ENCODE data around the gene KRTAP10-11.
"Not testable (repeated sequence)": the region's sequence is repeated elsewhere in the genome, so short reads cannot be mapped to it uniquely, and the experiment has no call there.

The KRTAP10-11 gene

DNA sequence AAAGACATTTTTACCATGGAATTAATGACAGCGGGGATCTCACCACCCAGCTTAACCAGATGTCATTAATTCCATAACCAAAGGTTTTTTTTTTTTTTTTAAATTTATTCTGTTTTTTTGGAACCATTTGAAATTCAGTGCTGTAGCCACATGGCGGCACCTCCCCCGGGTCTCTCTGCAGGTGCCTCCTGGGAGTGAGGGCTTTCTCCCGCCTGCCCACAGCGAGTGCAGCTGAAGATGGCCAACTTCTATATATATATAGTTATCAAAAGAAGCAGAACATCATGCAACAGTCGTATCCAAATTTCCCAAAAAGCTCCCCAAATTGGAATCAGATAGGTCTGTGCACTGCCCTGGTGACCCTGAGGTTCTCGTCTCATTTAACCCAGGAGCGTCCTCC is 30.7 kb upstream of the KRTAP10-11 start:
- DNase-seq: no peak

DNA sequence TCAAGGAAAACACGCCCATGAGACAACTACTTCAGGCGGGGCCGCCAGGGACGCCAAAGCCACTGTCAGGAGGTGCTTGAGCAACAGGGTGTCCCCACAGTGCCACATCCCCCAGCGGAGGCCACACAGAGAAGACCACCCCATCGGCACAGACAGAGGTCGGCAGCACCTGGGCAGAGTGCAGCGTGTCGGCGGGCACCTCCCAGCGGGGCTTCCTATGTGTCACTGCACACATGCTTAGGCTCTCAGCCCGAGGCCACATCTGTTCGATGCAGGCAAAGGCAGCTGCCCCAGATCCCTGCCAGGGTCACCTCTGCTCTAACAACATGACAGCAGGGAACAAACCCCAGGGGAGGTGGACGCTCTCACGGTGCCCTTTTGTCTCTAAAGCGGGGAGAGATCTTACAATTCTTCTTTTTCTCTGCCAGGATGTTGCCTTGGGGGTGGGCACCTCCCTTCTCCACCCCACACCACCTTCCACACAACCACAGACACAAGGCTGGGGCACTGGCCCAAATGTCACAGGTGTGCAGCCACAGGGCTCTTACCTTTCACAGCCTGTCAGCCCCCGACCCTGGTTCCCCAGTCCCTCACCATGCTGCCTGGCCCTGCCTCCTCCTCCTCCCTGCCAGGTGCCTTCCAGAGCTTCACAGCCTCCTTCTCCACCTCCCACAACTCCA is 30.2 kb upstream of the KRTAP10-11 start:
- DNase-seq: no peak

GRCh38 chr21:44616591-44616926 is 29.7 kb upstream of the KRTAP10-11 start:
- no peak for DNase-seq

DNA sequence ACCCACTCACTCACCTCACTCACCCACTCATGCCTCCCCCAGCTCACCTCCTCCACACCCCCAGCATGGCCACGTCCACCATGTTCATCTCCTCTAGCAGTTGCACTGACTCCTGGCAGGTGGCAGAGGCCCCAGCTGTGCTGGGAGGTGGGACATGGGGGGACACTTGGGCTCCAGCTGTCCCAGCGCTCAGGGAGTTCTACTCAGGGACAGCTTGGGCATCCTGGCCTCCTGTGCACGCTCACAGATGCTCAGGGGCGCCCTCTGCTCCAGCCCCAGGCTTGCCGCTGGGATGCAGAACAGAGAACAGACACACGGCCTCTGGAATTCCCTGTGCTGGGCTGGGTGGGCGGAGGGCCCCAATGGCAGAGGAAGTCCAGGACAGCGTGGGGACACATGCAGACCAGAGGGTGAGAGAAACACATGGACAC is 29.1 kb upstream of the KRTAP10-11 start:
- no peak for DNase-seq

DNA sequence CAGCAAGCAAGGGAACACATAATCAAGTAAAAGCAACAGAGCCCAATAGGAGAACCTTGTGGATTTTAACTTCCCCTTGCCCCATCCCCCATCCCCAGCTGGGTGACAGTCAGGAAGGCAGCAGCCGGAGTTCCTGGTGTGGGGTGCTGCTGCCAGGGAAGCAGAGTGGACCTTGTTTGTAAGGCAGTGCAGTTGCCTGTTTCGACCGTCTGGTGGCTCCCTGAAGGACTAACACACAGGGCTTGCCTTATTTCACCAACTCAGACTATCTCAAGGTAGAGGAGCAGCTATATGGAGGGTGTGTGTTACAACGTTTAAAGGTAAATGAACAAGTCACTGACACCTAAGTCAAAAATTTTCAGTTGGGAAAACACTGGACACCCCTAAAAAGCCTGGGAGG is 27.7 kb upstream of the KRTAP10-11 start:
- DNase-seq: no peak

GRCh38 chr21:44618909-44619308 is 27.3 kb upstream of the KRTAP10-11 start:
- DNase-seq: no peak

- no peak for DNase-seq
Measured at GRCh38 chr21:44619886-44620285, 26.3 kb upstream of the KRTAP10-11 start.

DNA sequence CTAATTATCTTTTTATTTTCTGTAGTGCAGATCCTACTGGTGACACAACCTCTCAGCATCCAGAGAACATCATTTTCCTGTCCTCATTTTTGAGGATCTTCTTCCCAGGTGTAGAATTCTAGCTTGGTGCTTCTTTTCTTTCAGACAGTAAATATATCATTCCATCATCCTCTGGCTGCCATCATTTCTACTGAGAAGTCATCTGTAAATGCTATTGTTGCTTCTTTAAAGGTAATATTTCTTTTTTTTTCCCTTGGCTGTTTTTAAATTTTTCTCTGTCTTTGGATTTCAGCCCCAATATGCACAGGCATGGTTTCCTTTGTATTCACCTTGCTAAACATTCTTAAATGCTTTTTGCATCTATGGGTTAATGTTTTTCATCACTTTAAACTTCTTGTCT is 22.6 kb upstream of the KRTAP10-11 start:
- no peak for DNase-seq

DNA sequence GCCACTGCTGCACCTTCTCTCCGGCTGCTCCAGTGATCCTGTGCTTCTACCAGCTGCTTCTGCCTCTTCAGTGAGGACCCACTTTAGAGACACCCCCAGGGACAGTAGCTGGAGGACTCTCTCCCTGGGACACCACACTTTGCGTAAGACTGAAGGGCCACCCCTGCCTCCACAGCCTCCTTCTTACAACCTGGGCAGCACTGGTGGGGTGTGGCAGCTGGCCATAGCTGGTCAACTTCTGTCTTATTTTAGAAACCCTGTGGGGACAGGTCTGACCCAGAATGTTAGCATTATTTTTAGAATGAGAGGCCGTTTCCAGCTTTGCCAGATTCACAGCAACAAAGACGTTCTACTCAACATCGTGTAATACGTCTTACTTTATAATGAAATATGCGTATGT is 20.5 kb upstream of the KRTAP10-11 start:
- no peak for DNase-seq

- DNase-seq: no peak
Measured at GRCh38 chr21:44626262-44626661, 20.0 kb upstream of the KRTAP10-11 start.

- DNase-seq: no peak
Measured at GRCh38 chr21:44626673-44627143, 19.5 kb upstream of the KRTAP10-11 start, which contains the start of gene KRTAP10-9. Gene KRTAP10-9 (plus strand): TSS chr21:44627093. CDS start chr21:44627172, 79 bp downstream.

GRCh38 chr21:44627181-44627822 is 18.9 kb upstream of the KRTAP10-11 start:
- DNase-seq: not testable (repeated sequence)

GRCh38 chr21:44627831-44628233 is 18.4 kb upstream of the KRTAP10-11 start:
- not testable (repeated sequence) for DNase-seq

DNA sequence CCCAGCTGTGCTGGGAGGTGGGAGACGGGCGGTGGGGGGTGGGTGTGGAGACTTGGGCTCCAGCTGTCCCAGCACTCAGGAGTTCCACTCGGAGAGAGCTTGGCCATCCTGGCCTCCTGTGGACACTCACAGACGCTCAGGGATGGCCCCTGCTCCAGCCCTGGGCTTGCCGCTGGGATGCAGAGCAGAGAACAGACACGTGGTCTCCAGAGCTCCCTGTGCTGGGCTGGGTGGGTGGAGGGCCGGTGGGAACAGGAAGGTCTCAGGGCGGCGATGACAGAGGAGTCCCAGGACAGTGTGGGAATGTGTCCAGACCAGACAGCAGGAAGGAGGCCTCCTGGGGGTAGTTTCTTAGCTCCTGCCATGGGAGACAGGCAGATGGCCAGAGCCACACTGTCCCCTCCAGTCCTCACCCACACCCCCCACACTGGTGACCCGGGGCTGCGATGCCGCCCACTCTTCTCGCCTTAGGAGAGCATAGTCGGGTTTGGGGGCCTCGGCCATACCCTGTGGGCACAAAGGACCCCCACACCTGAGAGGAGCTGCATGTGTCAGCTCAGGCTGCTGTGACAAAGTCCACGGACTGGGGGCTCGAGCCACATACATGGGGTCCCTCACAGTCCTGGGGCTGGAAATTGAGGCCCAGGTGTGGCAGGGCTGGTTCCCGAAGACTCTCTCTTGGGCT is 17.4 kb upstream of the KRTAP10-11 start:
- no peak for DNase-seq

GRCh38 chr21:44630440-44630839 is 15.8 kb upstream of the KRTAP10-11 start:
- DNase-seq: no peak

DNA sequence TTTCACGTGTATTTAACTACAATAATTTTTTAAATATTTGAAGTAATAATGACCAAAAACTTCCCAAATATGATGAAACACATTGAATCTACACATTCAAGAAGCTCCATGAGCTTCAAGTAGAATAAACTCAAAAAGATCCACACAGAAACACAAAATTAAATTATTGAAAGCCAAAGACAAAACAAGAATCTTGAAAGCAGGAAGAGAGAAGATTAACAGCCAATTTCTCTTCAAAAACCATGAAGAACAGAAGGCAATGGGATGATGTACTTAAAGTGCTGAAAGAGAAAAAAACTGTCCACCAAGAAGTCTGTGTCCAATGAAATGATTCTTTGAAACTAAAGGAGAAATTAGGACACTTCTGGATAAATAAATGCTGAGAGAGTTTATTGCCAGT is 14.1 kb upstream of the KRTAP10-11 start:
- no peak for DNase-seq

DNA sequence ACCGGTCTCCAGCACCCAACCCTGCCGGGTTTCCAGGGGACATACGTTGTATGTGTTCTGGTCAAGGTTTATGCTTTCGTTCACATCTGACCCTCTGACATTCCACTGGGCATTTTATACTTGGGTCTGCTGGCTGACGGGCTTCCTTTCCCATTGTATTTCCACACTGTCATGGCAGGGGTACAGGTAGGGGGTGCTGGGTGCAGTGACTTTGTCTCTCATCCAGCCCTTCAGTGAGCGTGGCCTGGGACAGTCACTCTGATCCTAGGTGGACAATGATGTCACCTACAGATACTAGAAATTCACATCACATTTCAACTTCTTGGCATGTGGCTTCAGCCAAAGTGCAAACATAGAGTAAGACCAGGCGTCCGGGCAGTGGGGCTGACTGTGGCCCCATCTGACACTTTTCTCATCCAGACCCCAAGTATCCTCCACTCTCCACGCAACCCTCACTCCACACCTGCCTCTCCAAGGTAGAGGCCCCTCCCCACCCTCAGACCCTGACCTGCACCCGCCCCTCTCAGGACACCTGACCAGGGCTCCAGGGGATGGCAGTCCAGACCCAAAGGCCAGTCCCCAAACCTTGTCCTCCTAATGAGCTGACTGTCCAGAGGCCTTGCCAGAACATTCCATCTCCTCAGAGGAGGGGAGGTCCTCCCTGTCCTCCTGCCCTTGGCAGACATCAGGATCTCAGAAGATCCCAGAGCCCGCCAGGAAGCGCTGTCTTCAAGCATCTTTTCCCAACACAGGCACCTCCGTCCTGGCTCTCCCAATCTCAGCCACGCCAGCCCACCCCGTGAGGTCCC is 9.8 kb upstream of the KRTAP10-11 start:
- DNase-seq: no peak

DNA sequence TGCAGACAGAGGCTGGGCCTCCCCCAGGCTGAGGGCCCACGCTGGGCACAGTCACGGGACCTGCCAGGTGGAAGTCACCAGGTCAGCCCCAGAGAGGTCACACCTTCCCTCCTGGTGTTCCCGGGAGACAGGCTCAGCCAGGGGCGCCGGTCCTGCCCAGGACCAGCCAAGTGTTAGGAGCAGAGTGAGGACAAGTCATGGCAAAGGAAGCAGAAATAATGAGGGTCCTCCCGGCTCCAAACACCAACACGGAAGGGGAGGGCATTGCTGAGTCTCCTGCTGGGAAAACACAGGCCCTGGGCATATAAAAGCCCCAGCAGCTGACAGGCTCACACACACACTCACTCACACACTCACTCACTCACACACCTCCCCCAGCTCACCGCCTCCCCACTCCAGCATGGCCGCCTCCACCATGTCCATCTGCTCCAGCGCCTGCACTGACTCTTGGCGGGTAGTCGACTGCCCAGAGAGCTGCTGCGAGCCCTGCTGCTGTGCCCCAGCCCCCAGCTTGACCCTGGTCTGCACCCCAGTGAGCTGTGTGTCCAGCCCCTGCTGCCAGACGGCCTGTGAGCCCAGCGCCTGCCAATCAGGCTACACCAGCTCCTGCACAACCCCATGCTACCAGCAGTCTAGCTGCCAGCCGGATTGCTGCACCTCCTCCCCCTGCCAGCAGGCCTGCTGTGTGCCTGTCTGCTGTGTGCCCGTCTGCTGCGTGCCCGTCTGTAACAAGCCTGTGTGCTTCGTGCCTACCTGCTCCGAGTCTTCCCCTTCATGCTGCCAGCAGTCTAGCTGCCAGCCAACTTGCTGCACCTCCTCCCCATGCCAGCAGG is 9.0 kb upstream of the KRTAP10-11 start, which contains the start of gene KRTAP10-10:
KRTAP10-10 (plus strand) TSS at position 339 of the 833 bp plus-strand sequence; CDS start at position 401, 62 bp downstream.
- no peak for DNase-seq

- DNase-seq: not testable (repeated sequence)
Measured at GRCh38 chr21:44637851-44638348, 8.3 kb upstream of the KRTAP10-11 start.

DNA sequence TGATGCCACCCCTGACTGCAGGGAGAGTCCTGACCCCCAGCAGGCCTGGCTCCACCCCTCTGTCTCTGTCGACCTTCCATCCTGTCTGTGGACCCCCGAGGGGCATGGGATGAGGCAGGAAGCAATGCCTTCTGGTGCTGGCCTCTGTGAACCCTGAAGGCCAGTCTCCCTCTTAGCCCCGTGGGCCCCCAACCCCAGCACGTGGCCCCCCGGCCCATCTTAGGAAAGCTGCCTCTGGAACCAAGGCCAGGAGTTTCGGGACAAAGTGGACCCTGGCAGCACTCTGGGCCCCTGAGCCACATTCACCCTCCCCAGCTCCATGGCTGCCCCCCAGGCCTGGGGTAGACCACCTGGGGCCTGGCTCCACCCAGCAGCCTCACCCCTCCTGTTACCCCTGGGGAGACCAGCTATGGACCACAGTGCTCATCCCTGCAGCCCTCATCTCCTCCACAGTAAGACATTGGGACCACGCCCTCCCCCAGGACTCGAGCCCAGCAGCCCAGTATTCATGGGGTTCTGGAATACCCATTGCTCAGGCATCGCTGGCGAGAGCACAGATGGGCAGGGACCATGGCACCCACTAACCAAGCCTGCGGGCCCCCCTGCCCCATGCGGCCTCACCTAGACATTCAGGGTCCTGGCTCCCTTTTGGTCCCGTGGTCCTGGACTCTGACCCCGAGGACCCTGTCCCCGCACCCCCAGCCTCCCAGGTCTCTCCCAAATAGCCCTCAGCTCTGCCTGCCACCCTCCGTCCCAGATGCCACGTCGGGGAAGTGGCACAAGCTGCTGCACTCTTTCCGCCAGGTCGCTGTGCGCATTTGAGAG is 7.5 kb upstream of the KRTAP10-11 start:
- not testable (repeated sequence) for DNase-seq

GRCh38 chr21:44639331-44639655 is 6.9 kb upstream of the KRTAP10-11 start:
- DNase-seq: no peak
